DMS114 treated with DMSO at 0.1 percent for 48 hours (cell line): ENCODE results near the gene ACAA2.

Source experiments
- DNase-seq: peaks from one replicate; lab custom pipeline; 2025; ENCODE audit not compliant: unreplicated experiment; lab: John Stamatoyannopoulos, UW

The ACAA2 gene

GRCh38 chr18:49744376-49745008, 68.8 kb downstream of the ACAA2 start:
- no peak for DNase-seq

- no peak for DNase-seq
These were observed 70.2 kb downstream of the ACAA2 start for GRCh38 chr18:49743117-49743567.

- no peak for DNase-seq
These were observed 70.8 kb downstream of the ACAA2 start for GRCh38 chr18:49742316-49743116.

- DNase-seq = no peak
These were observed 74.1 kb downstream of the ACAA2 start for GRCh38 chr18:49739275-49739674.

GRCh38 chr18:49738721-49739120, 74.6 kb downstream of the ACAA2 start:
- no peak for DNase-seq

- DNase-seq = no peak
These were observed 78.5 kb downstream of the ACAA2 start for GRCh38 chr18:49734836-49735235.

- no peak for DNase-seq
These were observed 79.3 kb downstream of the ACAA2 start for GRCh38 chr18:49733896-49734585.

GRCh38 chr18:49733321-49733720, 80.0 kb downstream of the ACAA2 start:
- DNase-seq = no peak
